Lower lobe of right lung (tissue), 2 donors: ENCODE results near the gene FXYD3. TPM values are rescaled to one million over a fixed set of nuclear protein-coding genes. Genes with fewer than 3 reads are reported as not detected.

Source experiments
- ATAC-seq, 2 donors: fragments of 200-7000 bp; cut with Tn5 transposase; one replicate each; pipeline ENCODE4 v1.9.1; 2020 to 2022; ENCODE audit warnings: mild to moderate bottlenecking in 2 of 2, moderate library complexity in 2 of 2
- DNase-seq: peaks from one replicate; pipeline ENCODE4 v3.0.0-alpha.2; 2020
- H3K27ac ChIP-seq: fragments of 200-600 bp; one replicate; pipeline ENCODE4 v1.8.0; 2022
- H3K27me3 ChIP-seq: fragments of 200-600 bp; one replicate; pipeline ENCODE4 v1.8.0; 2022; ENCODE audit warnings: low read depth
- H3K36me3 ChIP-seq: fragments of 200-600 bp; one replicate; pipeline ENCODE4 v1.8.0; 2022; ENCODE audit warnings: mild to moderate bottlenecking
- H3K4me1 ChIP-seq: fragments of 200-600 bp; one replicate; pipeline ENCODE4 v1.8.0; 2022
- H3K4me3 ChIP-seq: fragments of 200-600 bp; one replicate; pipeline ENCODE4 v1.8.0; 2022; ENCODE audit warnings: mild to moderate bottlenecking
- H3K9me3 ChIP-seq: fragments of 200-600 bp; one replicate; pipeline ENCODE4 v1.8.0; 2022
- intact Hi-C: fragments of 100-400 bp; cut with DNase I; formaldehyde crosslinking; loops from one replicate; pipeline ENCODE4 v1.11.0; 2022
- total RNA-seq: library from RNA; stranded (reverse); fragmentation: NEBNext Ultra II Directional; extraction: Animal tissue kit (Norgen Biotek cat#: 25700); gene quantifications from one replicate; pipeline ENCODE4 v1.2.1, GENCODE V29; 2021
- TF ChIP-seq, protein P1 (sequence below): fragments of 200-600 bp; IDR thresholded peaks from one replicate; pipeline ENCODE4 v1.8.0; 2022; ENCODE audit warnings: antibody characterized with exemption, mild to moderate bottlenecking
- donor health status: DM: no; HTN: yes; CAD: no; lungs with severe emphysema.

Gene FXYD3
- total RNA-seq, 1 donor from 2014 or later: 135 TPM

DNA sequence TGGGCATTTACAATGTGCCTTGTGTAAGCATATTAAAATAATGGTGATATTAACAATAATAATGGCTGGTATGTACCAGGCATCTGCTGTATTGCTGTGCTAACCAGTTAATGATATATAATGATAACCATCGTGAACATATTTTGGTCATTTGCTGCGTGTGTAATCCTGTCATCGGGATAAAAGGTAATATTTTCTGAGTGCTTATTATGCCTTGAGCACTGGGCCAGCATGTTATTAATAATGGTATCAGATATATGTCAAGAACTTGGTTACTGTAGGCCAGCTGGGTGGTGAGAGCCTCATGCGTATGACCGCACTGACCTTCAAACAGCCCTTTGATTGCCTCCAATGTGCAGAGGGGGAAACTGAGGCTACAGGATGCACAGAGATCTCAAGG is 22.2 kb upstream of the FXYD3 start:
- Histone ChIP-seq H3K27me3 (peaks cover 17% of the 10 kb centered on the region), H3K36me3 (no peaks in the 10 kb centered on the region), H3K4me1 (peaks cover 10% of the 10 kb centered on the region), H3K9me3 (no peaks in the 10 kb centered on the region), H3K27ac (no peak overlapping the region), H3K4me3 (no peak overlapping the region)
- DNase-seq (no peak), ATAC-seq (no peak)
- intact Hi-C loops: no loop called here
- TF ChIP-seq, protein P1, sequence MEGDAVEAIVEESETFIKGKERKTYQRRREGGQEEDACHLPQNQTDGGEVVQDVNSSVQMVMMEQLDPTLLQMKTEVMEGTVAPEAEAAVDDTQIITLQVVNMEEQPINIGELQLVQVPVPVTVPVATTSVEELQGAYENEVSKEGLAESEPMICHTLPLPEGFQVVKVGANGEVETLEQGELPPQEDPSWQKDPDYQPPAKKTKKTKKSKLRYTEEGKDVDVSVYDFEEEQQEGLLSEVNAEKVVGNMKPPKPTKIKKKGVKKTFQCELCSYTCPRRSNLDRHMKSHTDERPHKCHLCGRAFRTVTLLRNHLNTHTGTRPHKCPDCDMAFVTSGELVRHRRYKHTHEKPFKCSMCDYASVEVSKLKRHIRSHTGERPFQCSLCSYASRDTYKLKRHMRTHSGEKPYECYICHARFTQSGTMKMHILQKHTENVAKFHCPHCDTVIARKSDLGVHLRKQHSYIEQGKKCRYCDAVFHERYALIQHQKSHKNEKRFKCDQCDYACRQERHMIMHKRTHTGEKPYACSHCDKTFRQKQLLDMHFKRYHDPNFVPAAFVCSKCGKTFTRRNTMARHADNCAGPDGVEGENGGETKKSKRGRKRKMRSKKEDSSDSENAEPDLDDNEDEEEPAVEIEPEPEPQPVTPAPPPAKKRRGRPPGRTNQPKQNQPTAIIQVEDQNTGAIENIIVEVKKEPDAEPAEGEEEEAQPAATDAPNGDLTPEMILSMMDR: no peak

DNA sequence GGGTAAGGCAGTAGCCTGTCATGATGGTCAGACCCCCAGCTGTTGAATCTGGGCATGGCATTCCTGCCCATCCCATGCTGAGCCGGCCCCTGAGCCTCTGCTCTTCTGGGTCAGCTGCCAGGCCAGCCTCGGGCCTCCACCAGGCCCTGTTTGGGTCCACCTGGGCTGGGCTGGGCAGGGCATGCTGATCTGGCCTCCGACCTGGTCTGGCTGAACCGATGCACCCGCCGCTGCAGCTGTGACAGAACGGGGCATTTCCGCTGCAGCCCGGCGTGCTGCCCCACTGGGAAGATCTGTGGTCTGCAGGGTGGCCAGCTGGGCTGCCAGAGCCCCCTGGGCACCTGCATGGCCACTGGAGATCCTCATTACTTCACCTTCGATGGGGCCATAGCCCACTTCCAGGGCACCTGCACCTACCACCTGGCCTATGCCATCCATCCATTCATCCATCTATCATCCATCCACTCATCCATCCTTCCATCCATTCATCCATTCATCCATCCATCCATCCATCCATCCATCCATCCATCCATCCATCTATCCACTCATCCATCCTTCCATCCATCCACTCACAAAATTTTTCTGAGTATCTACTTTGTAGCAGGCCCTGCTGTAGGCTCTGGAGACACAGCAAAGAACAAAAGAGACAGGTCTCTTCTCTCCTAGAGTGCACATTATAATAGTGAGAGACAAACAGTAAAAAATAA is 21.5 kb upstream of the FXYD3 start:
- Histone ChIP-seq H3K27me3 (peaks cover 17% of the 10 kb centered on the region), H3K4me3 (no peak overlapping the region), H3K9me3 (no peaks in the 10 kb centered on the region), H3K27ac (no peak overlapping the region), H3K36me3 (no peaks in the 10 kb centered on the region), H3K4me1 (peaks cover 10% of the 10 kb centered on the region)
- peak; percentile 6 for DNase-seq
- intact Hi-C loops: no loop called here
- ATAC-seq: no peak
- TF ChIP-seq, protein P1: no peak

DNA sequence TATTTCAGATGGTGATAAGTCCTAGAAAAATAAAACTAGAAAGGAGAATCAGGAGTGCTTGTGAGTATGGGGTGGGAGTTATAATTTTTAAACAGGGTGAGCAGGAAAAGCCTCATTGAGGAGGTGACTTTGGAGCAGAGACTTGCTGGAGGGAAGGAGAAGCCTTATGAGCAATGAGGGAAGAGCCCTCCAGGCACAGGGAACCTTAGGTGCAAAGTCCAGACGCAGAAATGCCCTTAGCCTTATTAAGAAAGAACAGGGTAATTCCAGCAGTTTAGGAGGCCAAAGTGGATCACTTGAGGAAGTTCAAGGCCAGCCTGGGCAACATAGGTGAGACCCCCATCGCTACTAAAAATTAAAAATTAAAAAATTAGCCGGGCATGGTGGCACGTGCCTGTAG is 21.0 kb upstream of the FXYD3 start:
- Histone ChIP-seq H3K27ac (no peak overlapping the region), H3K27me3 (peaks cover 17% of the 10 kb centered on the region), H3K4me3 (no peak overlapping the region), H3K4me1 (peaks cover 10% of the 10 kb centered on the region), H3K36me3 (no peaks in the 10 kb centered on the region), H3K9me3 (no peaks in the 10 kb centered on the region)
- TF ChIP-seq, protein P1: no peak
- intact Hi-C loops: no loop called here
- ATAC-seq (no peak), DNase-seq (no peak)

DNA sequence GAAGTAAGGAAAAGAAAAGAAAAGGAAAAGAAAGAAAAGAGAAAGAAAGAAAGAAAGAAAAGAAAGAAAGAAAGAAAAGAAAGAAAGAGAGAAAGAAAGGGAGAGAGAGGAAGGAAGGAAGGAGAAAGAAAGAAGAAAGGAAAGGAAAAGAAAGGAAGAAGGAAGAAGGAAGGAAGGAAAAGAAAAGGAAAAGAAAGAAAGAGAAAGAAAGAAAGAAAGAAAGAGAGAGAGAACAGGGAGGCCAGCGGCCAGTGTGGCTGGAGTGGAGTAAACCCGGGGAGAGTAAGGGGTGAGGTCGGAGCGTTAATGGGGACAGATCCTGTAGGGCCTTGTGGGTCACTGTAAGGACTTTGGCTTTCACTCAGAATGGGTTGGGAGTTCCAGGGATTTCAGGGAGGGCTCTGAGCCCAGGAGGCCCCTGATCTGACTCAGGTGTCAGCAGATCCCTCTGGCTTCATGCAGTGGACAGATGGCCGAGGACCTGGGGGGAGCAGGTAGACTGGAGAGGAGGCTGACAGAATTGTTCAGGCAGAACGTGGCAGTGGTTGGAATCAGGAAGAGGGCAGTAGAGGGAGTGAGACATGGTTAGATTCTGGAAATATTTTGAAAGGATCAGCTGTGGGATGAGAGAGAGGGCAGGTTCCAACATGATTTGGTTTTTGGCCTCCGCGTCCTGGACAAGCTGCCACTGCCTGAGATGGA is 19.8 kb upstream of the FXYD3 start:
- intact Hi-C loops: no loop called here
- Histone ChIP-seq H3K9me3 (no peaks in the 10 kb centered on the region), H3K27me3 (peaks cover 5% of the 10 kb centered on the region), H3K36me3 (no peaks in the 10 kb centered on the region), H3K4me3 (no peak overlapping the region), H3K4me1 (peaks cover 3% of the 10 kb centered on the region), H3K27ac (no peak overlapping the region)
- DNase-seq: no peak
- TF ChIP-seq, protein P1: no peak
- no peak for ATAC-seq

DNA sequence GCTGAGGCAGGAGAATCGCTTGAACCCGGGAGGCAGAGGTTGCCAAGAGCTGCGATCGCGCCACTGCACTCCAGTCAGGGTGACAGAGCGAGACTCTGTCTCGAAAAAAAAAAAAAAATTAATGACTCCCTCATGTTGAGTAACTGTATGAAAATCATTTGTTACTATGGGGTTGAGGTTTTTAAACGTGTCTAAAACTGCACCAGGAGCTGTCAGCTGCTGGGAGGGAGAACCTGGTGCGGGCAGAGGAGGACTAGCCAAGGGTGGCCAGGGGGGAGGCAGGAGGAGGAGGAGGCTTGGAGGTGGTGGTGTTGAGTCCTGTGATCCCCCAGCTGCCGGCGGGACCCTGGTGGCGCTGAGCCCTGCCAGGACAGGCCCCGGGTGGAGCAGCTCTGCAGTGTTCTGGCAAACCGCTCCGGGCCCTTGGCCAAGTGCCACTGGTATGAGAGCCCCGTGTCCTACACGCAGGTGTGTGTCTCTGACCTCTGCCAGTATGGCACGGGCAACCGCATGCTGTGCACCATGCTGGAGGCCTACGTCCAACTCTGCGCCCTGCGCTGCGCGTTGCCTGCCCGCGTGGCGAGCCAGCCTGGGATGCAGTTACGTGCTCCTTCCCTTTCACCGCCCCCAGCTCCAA is 17.1 kb upstream of the FXYD3 start:
- TF ChIP-seq, protein P1: no peak
- H3K27ac ChIP-seq: no peak overlapping the region
- H3K4me1 ChIP-seq: no peaks in the 10 kb centered on the region
- no peaks in the 10 kb centered on the region for H3K9me3 ChIP-seq
- no peak overlapping the region for H3K4me3 ChIP-seq
- no peak for DNase-seq
- ATAC-seq: peak; percentile 41 to 47
- H3K27me3 ChIP-seq: no peaks in the 10 kb centered on the region
- H3K36me3 ChIP-seq: no peaks in the 10 kb centered on the region
- intact Hi-C loops: no loop called here
